ENCODE measurements around the gene C19orf81.

C19orf81 gene

DNA sequence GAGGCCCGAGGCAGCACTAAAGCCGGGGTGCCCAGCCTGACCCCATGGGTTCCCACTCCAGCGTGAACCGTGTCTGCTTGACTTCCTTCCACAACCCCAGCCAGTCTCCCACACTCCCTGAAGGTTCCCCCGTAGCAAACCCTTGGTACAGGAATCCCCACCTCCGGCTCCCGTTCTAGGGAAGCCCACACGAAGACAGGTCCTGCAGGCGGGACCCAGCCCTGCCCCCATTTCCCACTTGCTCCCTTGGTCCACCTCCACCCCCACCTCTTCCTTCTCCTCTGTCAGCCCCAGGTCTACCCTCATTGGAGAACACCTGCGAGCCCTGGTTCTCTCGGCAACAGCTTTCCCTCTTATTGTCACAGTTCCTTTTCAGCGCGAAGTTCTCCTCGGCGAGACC lies 23.9 kb downstream of the C19orf81 start:
- TF ChIP-seq KLF10 (tag by site-specific recombination; IDR thresholded peaks at IDR 0.05) (no peak), ZFHX2 (tag by site-specific recombination; conservative IDR thresholded peaks at IDR 0.05) (peak; percentile 60), ZNF133 (tag by site-specific recombination; IDR thresholded peaks at IDR 0.05) (no peak), KLF8 (tag by site-specific recombination; IDR thresholded peaks at IDR 0.05) (no peak), ZFP41 (tag by site-specific recombination; IDR thresholded peaks at IDR 0.05; ENCODE audit: borderline replicate concordance) (no peak), EGR2 (tag by site-specific recombination; IDR thresholded peaks at IDR 0.05; ENCODE audit: low read depth) (peak; percentile 76), ZNF114 (tag by site-specific recombination; IDR thresholded peaks at IDR 0.05) (no peak)
- TF ChIP-seq, protein P1, sequence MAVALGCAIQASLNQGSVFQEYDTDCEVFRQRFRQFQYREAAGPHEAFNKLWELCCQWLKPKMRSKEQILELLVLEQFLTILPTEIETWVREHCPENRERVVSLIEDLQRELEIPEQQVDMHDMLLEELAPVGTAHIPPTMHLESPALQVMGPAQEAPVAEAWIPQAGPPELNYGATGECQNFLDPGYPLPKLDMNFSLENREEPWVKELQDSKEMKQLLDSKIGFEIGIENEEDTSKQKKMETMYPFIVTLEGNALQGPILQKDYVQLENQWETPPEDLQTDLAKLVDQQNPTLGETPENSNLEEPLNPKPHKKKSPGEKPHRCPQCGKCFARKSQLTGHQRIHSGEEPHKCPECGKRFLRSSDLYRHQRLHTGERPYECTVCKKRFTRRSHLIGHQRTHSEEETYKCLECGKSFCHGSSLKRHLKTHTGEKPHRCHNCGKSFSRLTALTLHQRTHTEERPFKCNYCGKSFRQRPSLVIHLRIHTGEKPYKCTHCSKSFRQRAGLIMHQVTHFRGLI (tag by site-specific recombination; IDR thresholded peaks at IDR 0.05) = no peak
- TF ChIP-seq, protein P2, sequence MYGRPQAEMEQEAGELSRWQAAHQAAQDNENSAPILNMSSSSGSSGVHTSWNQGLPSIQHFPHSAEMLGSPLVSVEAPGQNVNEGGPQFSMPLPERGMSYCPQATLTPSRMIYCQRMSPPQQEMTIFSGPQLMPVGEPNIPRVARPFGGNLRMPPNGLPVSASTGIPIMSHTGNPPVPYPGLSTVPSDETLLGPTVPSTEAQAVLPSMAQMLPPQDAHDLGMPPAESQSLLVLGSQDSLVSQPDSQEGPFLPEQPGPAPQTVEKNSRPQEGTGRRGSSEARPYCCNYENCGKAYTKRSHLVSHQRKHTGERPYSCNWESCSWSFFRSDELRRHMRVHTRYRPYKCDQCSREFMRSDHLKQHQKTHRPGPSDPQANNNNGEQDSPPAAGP (tag by site-specific recombination; IDR thresholded peaks at IDR 0.05) = no peak
- CTCF ChIA-PET = interaction anchor here (0.6 kb wide), 1 partner anchor 216 kb away, joined by 3 read pairs; no protein-coding TSS in a partner anchor
- Histone ChIP-seq H3K9me3 (ENCODE audit: control insufficient read depth, insufficient read depth, low read depth, low read length) (no peaks in the 10 kb centered on the region), H3K4me3 (ENCODE audit: low read depth, low read length) (no peak overlapping the region), H3K4me1 (ENCODE audit: control insufficient read depth, insufficient read depth, low read length) (no peaks in the 10 kb centered on the region), H3K36me3 (ENCODE audit: control insufficient read depth in 2 of 2, insufficient read depth in 1 of 2, low read length in 2 of 2) (no peaks in the 10 kb centered on the region), H3K27ac (ENCODE audit: extremely low read depth, low read depth, low read length) (no peak overlapping the region)
- POLR2A ChIA-PET = no interaction called here

DNA sequence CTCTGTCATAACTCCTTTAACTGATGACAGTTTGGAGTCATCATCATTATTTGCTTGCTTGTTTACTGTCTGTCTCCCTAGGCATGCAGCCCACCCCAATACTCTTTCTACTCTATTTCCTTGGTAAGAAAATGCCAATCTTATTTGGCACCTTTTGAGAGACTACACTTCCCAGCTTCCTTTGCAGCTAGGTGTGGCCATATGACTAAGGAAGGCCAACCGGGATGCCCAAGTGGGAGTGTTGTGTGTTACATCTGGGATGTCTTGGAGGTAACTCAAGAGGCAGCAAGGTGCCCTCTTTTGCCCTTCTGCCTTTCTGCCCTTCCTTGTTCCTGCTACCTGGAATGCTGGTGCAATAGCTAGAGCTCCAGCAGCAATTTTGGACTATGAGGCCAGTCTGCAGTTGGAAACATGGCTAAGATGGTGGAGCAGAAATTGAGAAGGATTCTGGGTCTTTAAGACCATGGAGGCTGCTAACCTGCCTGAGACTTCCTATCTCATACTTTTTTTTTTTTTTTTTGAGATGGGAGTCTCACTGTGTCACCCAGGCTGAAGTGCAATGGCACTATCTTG lies 27.5 kb downstream of the C19orf81 start:
- Histone ChIP-seq H3K9me3 (ENCODE audit: control insufficient read depth, insufficient read depth, low read depth, low read length) (no peaks in the 10 kb centered on the region), H3K27ac (ENCODE audit: extremely low read depth, low read depth, low read length) (no peak overlapping the region), H3K4me1 (ENCODE audit: control insufficient read depth, insufficient read depth, low read length) (no peaks in the 10 kb centered on the region), H3K4me3 (ENCODE audit: low read depth, low read length) (no peak overlapping the region), H3K36me3 (ENCODE audit: control insufficient read depth in 2 of 2, insufficient read depth in 1 of 2, low read length in 2 of 2) (no peaks in the 10 kb centered on the region; a peak in 1 of 3 replicates)
- ChIA-PET POLR2A (no interaction called here), CTCF (interaction anchor here (0.7 kb wide), 2 partner anchors 143 to 163 kb away, joined by 3 to 4 read pairs; no protein-coding TSS in a partner anchor)
- TF ChIP-seq ZNF280D (tag by site-specific recombination; IDR thresholded peaks at IDR 0.05) = peak; percentile 88
- 0 out of 2 replicates have a peak, but pooled peaks have one; percentile 36 for TF ChIP-seq ZNF580 (tag by site-specific recombination; IDR thresholded peaks at IDR 0.05)
- TF ChIP-seq ZNF571 (tag by site-specific recombination; IDR thresholded peaks at IDR 0.05) = no peak

GRCh38 chr19:50677636-50678035 lies 28.4 kb downstream of the C19orf81 start:
- CTCF ChIA-PET = interaction anchor here (0.8 kb wide), 1 partner anchor 8 kb away, joined by 6 read pairs; no protein-coding TSS in a partner anchor
- Histone ChIP-seq H3K9me3 (ENCODE audit: control insufficient read depth, insufficient read depth, low read depth, low read length) (no peaks in the 10 kb centered on the region), H3K4me3 (ENCODE audit: low read depth, low read length) (no peak overlapping the region), H3K36me3 (ENCODE audit: control insufficient read depth in 2 of 2, insufficient read depth in 1 of 2, low read length in 2 of 2) (no peaks in the 10 kb centered on the region; a peak in 1 of 3 replicates), H3K4me1 (ENCODE audit: control insufficient read depth, insufficient read depth, low read length) (no peaks in the 10 kb centered on the region), H3K27ac (ENCODE audit: extremely low read depth, low read depth, low read length) (no peak overlapping the region)
- POLR2A ChIA-PET = no interaction called here
- TF ChIP-seq ZNF211 (tag by site-specific recombination; IDR thresholded peaks at IDR 0.05; ENCODE audit: low read depth) (no peak), ZFP3 (tag by site-specific recombination; IDR thresholded peaks at IDR 0.05; ENCODE audit: low read depth) (no peak), ZNF416 (tag by site-specific recombination; IDR thresholded peaks at IDR 0.05) (no peak), ZNF341 (tag by site-specific recombination; IDR thresholded peaks at IDR 0.05; ENCODE audit: low read depth) (no peak), RBAK (tag by site-specific recombination; IDR thresholded peaks at IDR 0.05) (no peak), GLI4 (tag by site-specific recombination; IDR thresholded peaks at IDR 0.05) (no peak), ZNF394 (tag by site-specific recombination; IDR thresholded peaks at IDR 0.05; ENCODE audit: borderline replicate concordance) (no peak), ZNF146 (tag by site-specific recombination; IDR thresholded peaks at IDR 0.05) (no peak), ZNF561 (tag by site-specific recombination; IDR thresholded peaks at IDR 0.05; ENCODE audit: borderline replicate concordance) (no peak), KLF1 (tag by site-specific recombination; IDR thresholded peaks at IDR 0.05) (no peak), ZBTB21 (tag by site-specific recombination; IDR thresholded peaks at IDR 0.05) (no peak), ZNF175 (tag by site-specific recombination; IDR thresholded peaks at IDR 0.05) (no peak), SETDB1 (IDR thresholded peaks at IDR 0.05; ENCODE audit: insufficient read length, low read length) (no peak)
- TF ChIP-seq, protein P3, sequence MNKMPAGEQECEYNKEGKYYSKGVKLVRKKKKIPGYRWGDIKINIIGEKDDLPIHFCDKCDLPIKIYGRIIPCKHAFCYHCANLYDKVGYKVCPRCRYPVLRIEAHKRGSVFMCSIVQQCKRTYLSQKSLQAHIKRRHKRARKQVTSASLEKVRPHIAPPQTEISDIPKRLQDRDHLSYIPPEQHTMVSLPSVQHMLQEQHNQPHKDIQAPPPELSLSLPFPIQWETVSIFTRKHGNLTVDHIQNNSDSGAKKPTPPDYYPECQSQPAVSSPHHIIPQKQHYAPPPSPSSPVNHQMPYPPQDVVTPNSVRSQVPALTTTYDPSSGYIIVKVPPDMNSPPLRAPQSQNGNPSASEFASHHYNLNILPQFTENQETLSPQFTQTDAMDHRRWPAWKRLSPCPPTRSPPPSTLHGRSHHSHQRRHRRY (tag by site-specific recombination; IDR thresholded peaks at IDR 0.05) = no peak
